Erythroblast (primary cell): ENCODE data around the gene TMCC3.

Source experiments
- DNase-seq, 2 experiments: peaks; one replicate each; lab custom pipeline; 2025; lab: John Stamatoyannopoulos, UW
- GATA1 ChIP-seq: IDR thresholded peaks from 2 replicates; pipeline ENCODE4 v1.6.1; 2011; ENCODE audit warnings: low read depth, mild to moderate bottlenecking, control low read depth, low read length, moderate library complexity
- POLR2A ChIP-seq: IDR thresholded peaks from 2 replicates; pipeline ENCODE4 v1.6.1; 2011; ENCODE audit warnings: mild to moderate bottlenecking, low read length

TMCC3 gene

GRCh38 chr12:94637390-94638113 lies 12.8 kb downstream of the TMCC3 start:
- no peak for TF ChIP-seq POLR2A
- no peak for TF ChIP-seq GATA1

DNA sequence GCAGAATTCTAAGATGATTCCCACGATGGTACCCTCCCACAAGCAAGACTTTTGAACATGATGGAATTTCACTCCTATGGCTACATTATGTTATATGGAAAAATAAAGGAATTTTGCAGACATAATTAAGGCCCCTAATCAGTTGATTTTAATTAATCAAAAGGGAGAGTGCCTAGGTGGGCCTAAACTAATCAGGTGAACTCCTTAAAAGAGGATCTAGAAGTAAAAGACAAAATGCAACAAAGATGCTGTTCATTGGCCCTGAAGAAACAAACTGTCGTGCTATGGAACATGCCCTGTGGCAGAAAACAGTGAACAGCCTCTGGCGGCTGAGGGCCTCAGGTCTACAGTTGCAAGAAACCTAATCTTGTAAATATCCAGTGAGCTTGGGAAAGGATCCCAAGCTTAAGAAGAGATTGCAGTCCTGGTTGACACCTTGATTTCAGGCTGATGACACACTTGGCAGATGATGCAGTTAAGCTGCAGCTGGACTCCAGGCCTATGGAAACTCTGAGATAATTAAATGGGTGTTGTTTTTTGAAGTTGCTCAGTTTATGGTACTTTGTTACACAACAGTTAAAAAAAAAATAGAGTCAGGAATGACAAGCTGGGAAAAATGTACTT lies 13.8 kb downstream of the TMCC3 start:
- no peak for TF ChIP-seq POLR2A
- no peak for TF ChIP-seq GATA1
- DNase-seq, result no peak

More at GRCh38 chr12:94637390-94638113, 12.8 kb downstream of the TMCC3 start:
- DNase-seq, result no peak

GRCh38 chr12:94634717-94635116 lies 15.6 kb downstream of the TMCC3 start:
- TF ChIP-seq GATA1 (no peak), POLR2A (no peak)
- no peak for DNase-seq

- no peak for DNase-seq
- TF ChIP-seq GATA1 (no peak), POLR2A (no peak)
Observed at GRCh38 chr12:94633401-94633800, 17.0 kb downstream of the TMCC3 start.

DNA sequence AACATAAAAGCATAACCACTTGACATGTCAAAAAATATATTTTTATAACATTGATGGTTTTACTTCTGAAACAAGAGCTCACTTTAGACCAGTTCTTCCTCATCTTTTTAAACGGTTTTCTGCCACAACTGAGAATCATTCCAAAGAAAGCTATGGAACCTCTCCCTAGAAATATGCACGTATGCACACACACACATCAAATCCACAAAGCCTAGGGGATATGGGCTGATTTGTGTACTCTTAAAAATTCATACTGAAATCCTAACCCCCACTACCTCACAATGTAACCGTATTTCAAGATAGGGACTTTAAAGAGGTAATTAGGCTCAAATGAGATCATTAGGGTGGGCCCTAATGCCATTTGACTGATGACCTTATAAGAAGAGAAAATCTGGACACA lies 19.3 kb downstream of the TMCC3 start:
- TF ChIP-seq POLR2A (no peak), GATA1 (no peak)
- no peak for DNase-seq

- DNase-seq, result no peak
- TF ChIP-seq GATA1, result no peak
- no peak for TF ChIP-seq POLR2A
Observed at GRCh38 chr12:94628819-94629472, 21.4 kb downstream of the TMCC3 start.

GRCh38 chr12:94628369-94628768 lies 22.0 kb downstream of the TMCC3 start:
- no peak for TF ChIP-seq POLR2A
- no peak for TF ChIP-seq GATA1
- no peak for DNase-seq

GRCh38 chr12:94625531-94625930 lies 24.8 kb downstream of the TMCC3 start:
- TF ChIP-seq GATA1, result no peak
- TF ChIP-seq POLR2A, result no peak
- no peak for DNase-seq

GRCh38 chr12:94623161-94623920 lies 27.0 kb downstream of the TMCC3 start:
- no peak for DNase-seq
- TF ChIP-seq GATA1, result no peak

DNA sequence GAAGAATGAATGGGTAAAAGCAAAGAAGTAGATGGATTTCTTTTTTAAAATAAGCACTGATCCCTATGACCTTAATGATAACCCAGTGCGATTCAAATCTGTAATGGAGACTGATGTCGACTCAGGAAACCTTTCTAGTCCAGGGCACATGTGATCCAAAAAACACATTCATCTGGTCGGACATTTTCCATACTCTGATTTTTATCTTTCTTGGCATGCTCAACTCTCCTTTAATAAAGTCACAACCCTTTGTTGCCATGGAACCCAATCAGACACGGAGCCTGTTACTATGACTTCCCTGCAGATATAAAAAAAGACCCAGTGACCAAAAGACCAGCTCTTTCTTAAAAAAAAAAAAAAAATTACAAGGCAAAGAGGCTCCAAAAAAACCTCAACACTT lies 27.9 kb downstream of the TMCC3 start:
- TF ChIP-seq POLR2A (no peak), GATA1 (no peak)
- no peak for DNase-seq

GRCh38 chr12:94621662-94622359 lies 28.5 kb downstream of the TMCC3 start:
- DNase-seq, result no peak
- no peak for TF ChIP-seq POLR2A
- TF ChIP-seq GATA1, result no peak

- DNase-seq, result no peak
- no peak for TF ChIP-seq POLR2A
- no peak for TF ChIP-seq GATA1
Observed at GRCh38 chr12:94620621-94621020, 29.7 kb downstream of the TMCC3 start.
